Measurements from ENCODE around the gene CFAP43. TPM values are rescaled to one million over a fixed set of nuclear protein-coding genes. Genes with fewer than 3 reads are reported as not detected.

The CFAP43 gene
- polyA plus RNA-seq, 1 donor: 0.39 TPM

DNA sequence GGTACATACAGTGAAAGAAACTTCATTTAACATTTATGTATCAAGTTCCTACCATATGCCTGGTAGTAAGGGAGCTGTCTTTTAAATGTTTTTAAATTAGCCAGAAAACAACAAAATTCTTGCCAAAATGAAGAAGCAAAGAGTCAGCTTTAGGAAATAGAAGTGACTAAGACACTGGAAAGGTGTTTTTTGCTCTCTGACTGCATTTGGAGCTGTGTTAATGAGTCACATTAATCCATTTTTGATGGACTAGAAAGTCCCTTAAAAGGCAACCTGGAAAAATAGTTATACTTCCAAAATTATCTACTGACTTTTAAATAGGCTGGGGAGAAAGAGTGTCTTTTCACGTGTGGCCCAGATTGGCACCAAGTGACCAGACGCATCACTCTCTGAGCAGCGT, 142.5 kb downstream of the CFAP43 start:
- no peak for DNase-seq

DNA sequence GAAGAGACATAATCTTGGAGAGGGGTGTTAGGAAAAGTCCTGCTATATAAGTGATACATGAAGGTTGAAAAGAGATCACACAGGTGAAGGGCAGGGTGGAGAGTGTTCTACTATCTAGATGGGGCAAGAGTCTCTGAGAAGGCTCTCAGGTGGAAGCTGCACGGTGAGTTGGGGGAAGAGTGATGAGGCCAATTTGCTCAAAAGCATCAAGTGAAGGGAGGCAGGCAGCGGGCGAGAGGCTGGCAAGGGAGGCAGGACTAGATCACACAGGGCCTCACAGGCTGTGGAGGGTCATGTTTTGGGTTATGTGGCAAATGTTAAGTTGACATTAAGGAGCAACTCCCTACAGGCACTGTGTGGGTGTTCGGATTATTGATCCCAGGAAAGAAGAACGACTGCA, 143.9 kb downstream of the CFAP43 start:
- DNase-seq: no peak

- no peak for DNase-seq
Observed at GRCh38 chr10:104085801-104086400, 146.3 kb downstream of the CFAP43 start, which contains the start of gene COL17A1. Gene COL17A1 (minus strand): TSS chr10:104085880. CDS start chr10:104080673, 5,207 bp downstream.

DNA sequence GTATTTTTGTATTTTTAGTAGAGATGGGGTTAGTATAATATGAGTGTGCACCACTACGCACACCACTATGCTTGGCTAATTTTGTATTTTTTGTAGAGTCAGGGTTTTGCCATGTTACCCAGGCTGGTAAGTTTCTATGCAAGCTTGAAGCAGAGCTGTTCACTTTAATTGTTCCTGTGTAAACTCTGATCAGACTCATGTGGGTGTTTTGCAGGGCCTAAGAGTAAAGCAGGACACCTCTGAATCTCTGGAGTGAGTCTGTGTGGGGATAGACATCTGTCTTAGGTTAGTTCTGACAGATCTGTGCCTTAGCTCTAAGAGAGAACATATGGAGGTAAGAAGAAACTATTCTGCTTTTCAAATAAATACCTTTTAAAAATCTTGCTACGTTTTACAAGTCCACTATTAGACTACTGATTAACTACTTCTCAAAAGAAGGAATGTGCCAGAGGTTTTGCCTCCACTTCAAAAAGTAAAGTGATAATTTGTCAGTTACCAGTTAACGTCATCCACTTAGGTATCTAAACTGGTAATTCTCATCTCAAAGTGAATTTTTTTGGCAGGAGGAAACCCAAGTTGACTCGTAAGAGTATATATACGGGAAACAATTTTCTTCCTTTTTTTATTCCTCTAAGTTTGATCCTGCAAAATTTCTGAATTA, 147.6 kb downstream of the CFAP43 start:
- DNase-seq: no peak

GRCh38 chr10:104081998-104082397, 150.2 kb downstream of the CFAP43 start:
- no peak for DNase-seq

DNA sequence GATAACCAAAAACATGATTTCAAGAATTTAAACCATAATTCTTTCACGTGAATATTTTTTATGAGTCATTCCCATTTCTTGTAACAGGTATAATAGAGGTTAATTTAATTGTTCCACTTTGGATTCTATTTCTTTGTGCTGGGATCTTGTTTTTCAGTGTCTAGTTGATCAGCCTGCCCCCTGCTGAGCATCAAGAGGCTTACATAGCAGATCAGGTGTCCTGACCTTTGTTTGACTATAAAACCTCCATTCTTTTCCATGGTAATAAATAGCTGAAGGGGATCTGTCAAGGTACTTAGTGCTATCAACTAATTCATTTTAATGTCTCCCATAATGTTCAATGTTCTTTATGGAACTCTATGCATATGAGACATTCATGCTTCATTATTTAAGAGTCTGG, 151.4 kb downstream of the CFAP43 start:
- no peak for DNase-seq

Other genes with a start within 250 kb of the CFAP43 start
- gene COL17A1, start 146.5 kb downstream of the CFAP43 start, polyA plus RNA-seq (ENCODE audit: insufficient read length): 1.3 TPM
- 5.6 TPM for gene SFR1, start 110.2 kb downstream of the CFAP43 start, polyA plus RNA-seq (ENCODE audit: insufficient read length)
- 39.1 TPM for gene GSTO1, start 22.5 kb upstream of the CFAP43 start, polyA plus RNA-seq (ENCODE audit: insufficient read length)
- gene GSTO2, start 36.8 kb upstream of the CFAP43 start, polyA plus RNA-seq (ENCODE audit: insufficient read length): 1.1 TPM
- gene ITPRIP, start 106.1 kb upstream of the CFAP43 start, polyA plus RNA-seq (ENCODE audit: insufficient read length): 9.7 TPM
- gene CFAP58, start 121.5 kb upstream of the CFAP43 start, polyA plus RNA-seq (ENCODE audit: insufficient read length): 0.28 TPM